T-helper 2 cell treated with Interferon-gamma antibody and Interleukin-4, amounts not matched to agents 100 ng/mL and 5 ng/mL, for 36 hours (primary cell): Measurements from ENCODE around the gene ARAP1. TPM values are rescaled to one million over a fixed set of nuclear protein-coding genes. Genes with fewer than 3 reads are reported as not detected.

Source experiments
- intact Hi-C: fragments of 100-400 bp; cut with micrococcal nuclease; formaldehyde crosslinking; loops from one replicate; pipeline ENCODE4 v1.15.1; 2023
- total RNA-seq: library from RNA; stranded (reverse); gene quantifications from 2 replicates; pipeline ENCODE4 v1.2.3, GENCODE V29; 2022

The ARAP1 gene
- total RNA-seq, 1 donor from 2014 or later = 86.3 TPM

GRCh38 chr11:72688486-72688885, 63.7 kb downstream of the ARAP1 start:
- intact Hi-C loops = no loop called here

GRCh38 chr11:72687326-72687725, 64.9 kb downstream of the ARAP1 start:
- intact Hi-C loops = no loop called here

- intact Hi-C loops = no loop called here
Observed at GRCh38 chr11:72686639-72687220, 65.5 kb downstream of the ARAP1 start.

GRCh38 chr11:72685560-72686480, 66.4 kb downstream of the ARAP1 start:
- intact Hi-C loops = loop anchor here (2.0 kb wide), 1 partner anchor 101 kb away; no protein-coding TSS in a partner anchor

GRCh38 chr11:72684236-72684912, 67.8 kb downstream of the ARAP1 start:
- intact Hi-C loops = loop anchor here (2.0 to 5.0 kb wide), 2 partner anchors 100 to 212 kb away; no protein-coding TSS in a partner anchor

GRCh38 chr11:72683782-72684200, 68.4 kb downstream of the ARAP1 start:
- intact Hi-C loops = loop anchor here (2.0 to 5.0 kb wide), 2 partner anchors 99 to 211 kb away; no protein-coding TSS in a partner anchor

GRCh38 chr11:72682858-72683243, 69.4 kb downstream of the ARAP1 start:
- intact Hi-C loops = loop anchor here (5.0 kb wide), 1 partner anchor 211 kb away; no protein-coding TSS in a partner anchor

- intact Hi-C loops = loop anchor here (5.0 kb wide), 1 partner anchor 210 kb away; no protein-coding TSS in a partner anchor
Observed at GRCh38 chr11:72682238-72682857, 69.9 kb downstream of the ARAP1 start.

GRCh38 chr11:72681226-72682153, 70.7 kb downstream of the ARAP1 start:
- intact Hi-C loops = loop anchor here (5.0 kb wide), 1 partner anchor 209 kb away; no protein-coding TSS in a partner anchor

GRCh38 chr11:72680624-72681158, 71.5 kb downstream of the ARAP1 start:
- intact Hi-C loops = loop anchor here (5.0 kb wide), 1 partner anchor 208 kb away; no protein-coding TSS in a partner anchor

- intact Hi-C loops = loop anchor here (5.0 kb wide), 1 partner anchor 208 kb away; no protein-coding TSS in a partner anchor
Observed at GRCh38 chr11:72679869-72680268, 72.3 kb downstream of the ARAP1 start.

- intact Hi-C loops = no loop called here
Observed at GRCh38 chr11:72678524-72678923, 73.7 kb downstream of the ARAP1 start.

GRCh38 chr11:72676861-72677341, 75.3 kb downstream of the ARAP1 start:
- intact Hi-C loops = no loop called here

GRCh38 chr11:72675221-72675620, 77.0 kb downstream of the ARAP1 start:
- intact Hi-C loops = no loop called here

- intact Hi-C loops = no loop called here
Observed at GRCh38 chr11:72673943-72674828, 78.0 kb downstream of the ARAP1 start, which contains the start of gene PDE2A. Gene PDE2A (minus strand): TSS chr11:72674422. CDS start chr11:72674207, 215 bp downstream.

GRCh38 chr11:72673284-72673942, 78.8 kb downstream of the ARAP1 start:
- intact Hi-C loops = no loop called here

GRCh38 chr11:72672597-72673238, 79.5 kb downstream of the ARAP1 start:
- intact Hi-C loops = no loop called here
